Prostate gland (tissue), 2 donors: ENCODE results near the gene PLEKHH2. TPM values are rescaled to one million over a fixed set of nuclear protein-coding genes. Genes with fewer than 3 reads are reported as not detected.

Experiments used
- DNase-seq: peaks from one replicate; pipeline ENCODE4 v3.0.0-alpha.2; 2019; ENCODE audit warnings: low spot score
- H3K27ac ChIP-seq, 2 donors: fragments of 200-600 bp; sonication (generic); 2 replicates each; pipeline ENCODE4 v1.5.1; 2017 to 2019
- H3K27me3 ChIP-seq: fragments of 200-600 bp; sonication (generic); replicated peaks from 2 replicates; pipeline ENCODE4 v1.5.1; 2019; ENCODE audit not compliant: insufficient read depth
- H3K36me3 ChIP-seq, 2 donors: fragments of 200-600 bp; sonication (generic); 1 replicate in 1 of 2; 2 replicates in 1 of 2; pipeline versions ENCODE4 v1.5.1 to v1.8.1; 2017 to 2019
- H3K4me1 ChIP-seq: fragments of 200-600 bp; sonication (generic); replicated peaks from 2 replicates; pipeline ENCODE4 v1.5.1; 2019
- H3K4me3 ChIP-seq, 2 donors: fragments of 200-600 bp; sonication (generic); 2 replicates each; pipeline ENCODE4 v1.5.1; 2017 to 2019
- H3K9me3 ChIP-seq: fragments of 200-600 bp; sonication (generic); 2 replicates; pipeline ENCODE4 v1.5.1; 2017
- CTCF ChIP-seq, 4 experiments: fragments of 200-600 bp in 2 of 4; fragments of 450-650 bp in 2 of 4; sonication (generic) in 2 of 4; IDR thresholded peaks; 1 replicate in 3 of 4; 2 replicates in 1 of 4; pipeline ENCODE4 v1.5.1; 2016 to 2019; ENCODE audit warnings: antibody characterized with exemption in 4 of 4, mild to moderate bottlenecking in 2 of 4, moderate library complexity in 2 of 4
- POLR2A ChIP-seq: fragments of 450-650 bp; IDR thresholded peaks from one replicate; pipeline ENCODE4 v1.6.1; 2016; ENCODE audit warnings: antibody characterized with exemption, mild to moderate bottlenecking
- POLR2AphosphoS5 ChIP-seq: sonication (generic); formaldehyde crosslinking; IDR thresholded peaks from one replicate; pipeline ENCODE4 v1.6.1; 2017; ENCODE audit warnings: antibody characterized with exemption
- WGBS: methylation state at CpG from one replicate; pipeline ENCODE4 v1.1.5; 2018; 5-methylcytosine and 5-hydroxymethylcytosine counted together
- intact Hi-C: fragments of 100-400 bp; cut with DNase I; formaldehyde crosslinking; loops from one replicate; pipeline ENCODE4 v1.14.2; 2022
- total RNA-seq, 2 donors: library from RNA; depleted of rRNA; stranded (reverse); fragments of >200 nt; gene quantifications; one replicate each; pipeline ENCODE4 v1.1.0, GENCODE V29; 2016

PLEKHH2 gene
- total RNA-seq, 2 donors from 2014 or later: 5.9 to 25.2 TPM

- Histone ChIP-seq H3K9me3 (no peaks in the 10 kb centered on the region), H3K36me3 (no peaks in the 10 kb centered on the region), H3K4me1 (no peaks in the 10 kb centered on the region), H3K4me3 (no peak overlapping the region), H3K27ac (no peak overlapping the region), H3K27me3 (no peaks in the 10 kb centered on the region)
- no peak for DNase-seq
- TF ChIP-seq CTCF (IDR thresholded peaks at IDR 0.05) (no peak), POLR2AphosphoS5 (no peak), POLR2A (no peak)
- intact Hi-C loops: no loop called here
- WGBS: 85% methylated on average over 2 of the region's 2 CpGs
Measured at GRCh38 chr2:43806719-43807031, 169.6 kb downstream of the PLEKHH2 start.

GRCh38 chr2:43810452-43810851 is 173.4 kb downstream of the PLEKHH2 start:
- no peaks in the 10 kb centered on the region for H3K9me3 ChIP-seq
- no peak for DNase-seq
- H3K27ac ChIP-seq: no peak overlapping the region
- no peaks in the 10 kb centered on the region for H3K36me3 ChIP-seq
- 66% methylated on average over 2 of the region's 2 CpGs for WGBS
- no peak overlapping the region for H3K4me3 ChIP-seq
- H3K4me1 ChIP-seq: no peaks in the 10 kb centered on the region
- no peaks in the 10 kb centered on the region for H3K27me3 ChIP-seq
- TF ChIP-seq POLR2A (no peak), CTCF (IDR thresholded peaks at IDR 0.05) (no peak), POLR2AphosphoS5 (no peak)
- intact Hi-C loops: no loop called here

GRCh38 chr2:43810888-43811287 is 173.8 kb downstream of the PLEKHH2 start:
- DNase-seq: no peak
- H3K27ac ChIP-seq: no peak overlapping the region
- no peak overlapping the region for H3K4me3 ChIP-seq
- no peaks in the 10 kb centered on the region for H3K4me1 ChIP-seq
- no peaks in the 10 kb centered on the region for H3K36me3 ChIP-seq
- TF ChIP-seq POLR2AphosphoS5: no peak
- WGBS: 72% methylated on average over 1 of the region's 1 CpG
- H3K27me3 ChIP-seq: no peaks in the 10 kb centered on the region
- H3K9me3 ChIP-seq: no peaks in the 10 kb centered on the region
- intact Hi-C loops: no loop called here

GRCh38 chr2:43812006-43812405 is 174.9 kb downstream of the PLEKHH2 start:
- no peak overlapping the region for H3K27ac ChIP-seq
- 64% methylated on average over 2 of the region's 2 CpGs for WGBS
- intact Hi-C loops: no loop called here
- no peaks in the 10 kb centered on the region for H3K36me3 ChIP-seq
- H3K9me3 ChIP-seq: no peaks in the 10 kb centered on the region
- no peak for DNase-seq
- H3K27me3 ChIP-seq: no peaks in the 10 kb centered on the region
- TF ChIP-seq POLR2A (no peak), POLR2AphosphoS5 (no peak), CTCF (IDR thresholded peaks at IDR 0.05) (no peak)
- H3K4me3 ChIP-seq: no peak overlapping the region
- no peaks in the 10 kb centered on the region for H3K4me1 ChIP-seq

- DNase-seq: no peak
- intact Hi-C loops: no loop called here
- Histone ChIP-seq H3K9me3 (no peaks in the 10 kb centered on the region), H3K36me3 (no peaks in the 10 kb centered on the region), H3K27ac (no peak overlapping the region), H3K4me3 (no peak overlapping the region), H3K4me1 (no peaks in the 10 kb centered on the region), H3K27me3 (no peaks in the 10 kb centered on the region)
- TF ChIP-seq CTCF (IDR thresholded peaks at IDR 0.05) (no peak), POLR2A (no peak), POLR2AphosphoS5 (no peak)
- 35% methylated on average over 2 of the region's 2 CpGs for WGBS
Measured at GRCh38 chr2:43812947-43813346, 175.9 kb downstream of the PLEKHH2 start.

GRCh38 chr2:43814711-43815110 is 177.7 kb downstream of the PLEKHH2 start:
- no peak for DNase-seq
- no peaks in the 10 kb centered on the region for H3K36me3 ChIP-seq
- no peaks in the 10 kb centered on the region for H3K9me3 ChIP-seq
- no peak overlapping the region for H3K4me3 ChIP-seq
- TF ChIP-seq CTCF (IDR thresholded peaks at IDR 0.05) (no peak), POLR2A (no peak), POLR2AphosphoS5 (no peak)
- no peaks in the 10 kb centered on the region for H3K27me3 ChIP-seq
- H3K4me1 ChIP-seq: no peaks in the 10 kb centered on the region
- WGBS: 95% methylated on average over 3 of the region's 3 CpGs
- H3K27ac ChIP-seq: no peak overlapping the region
- intact Hi-C loops: no loop called here
